SK-N-SH treated with all-trans-retinoic acid at 6 μM for 48 hours (cell line): ENCODE measurements around the gene DGKI.

Experiments
- BACH2 ChIP-seq: fragments of 250-450 bp; sonication (Bioruptor Pico); IDR thresholded peaks from 2 replicates; pipeline ENCODE4 v1.9.0; 2021; ENCODE audit warnings: mild to moderate bottlenecking, borderline replicate concordance
- CSDC2 ChIP-seq: fragments of 250-450 bp; sonication (Bioruptor Pico); IDR thresholded peaks from 2 replicates; pipeline ENCODE4 v1.5.0; 2020; ENCODE audit warnings: mild to moderate bottlenecking, moderate library complexity
- TOX ChIP-seq: fragments of 250-450 bp; sonication (Bioruptor Pico); IDR thresholded peaks from 2 replicates; pipeline ENCODE4 v1.8.0; 2021; ENCODE audit warnings: mild to moderate bottlenecking, moderate library complexity, borderline replicate concordance
- ZNF565 ChIP-seq: fragments of 450-650 bp; formaldehyde crosslinking; conservative IDR thresholded peaks from 2 replicates; pipeline ENCODE4 v1.5.0; 2020; ENCODE audit warnings: low read depth, mild to moderate bottlenecking, moderate library complexity
- ZNF70 ChIP-seq: fragments of 450-650 bp; formaldehyde crosslinking; IDR thresholded peaks from 2 replicates; pipeline ENCODE4 v1.5.0; 2020; ENCODE audit warnings: mild to moderate bottlenecking, moderate library complexity
- TF ChIP-seq, protein P1 (sequence below): fragments of 250-450 bp; sonication (Bioruptor Pico); IDR thresholded peaks from 2 replicates; pipeline ENCODE4 v1.8.0; 2020; ENCODE audit warnings: mild to moderate bottlenecking, moderate library complexity, borderline replicate concordance

DNA sequence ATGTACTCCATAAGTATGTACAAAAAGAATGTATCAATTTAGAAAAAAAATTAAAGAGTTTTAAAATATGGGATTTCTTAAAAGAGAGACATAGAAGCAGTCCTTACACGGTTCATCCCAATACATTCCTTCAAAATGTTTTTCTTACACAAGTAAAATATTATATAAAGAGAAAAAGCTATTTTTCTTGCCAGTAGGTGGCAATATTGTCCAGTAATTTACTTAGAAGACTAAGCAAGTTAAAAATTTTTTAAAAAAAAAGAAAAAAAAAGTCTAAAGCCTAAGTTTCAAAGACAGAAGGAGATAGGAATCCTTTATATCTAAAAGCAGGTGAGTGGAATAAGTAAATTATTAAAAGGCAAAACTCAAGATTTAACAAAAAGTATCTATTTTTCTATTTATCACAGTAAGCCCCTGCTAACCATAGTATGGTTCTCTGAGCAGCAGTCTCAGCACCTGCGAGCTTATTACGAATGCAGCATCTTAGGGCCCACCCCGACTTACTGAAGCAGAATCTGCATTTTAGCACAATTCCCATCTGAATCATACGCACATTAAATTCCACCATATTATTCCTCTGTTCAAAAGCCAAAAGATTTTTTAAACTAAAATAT is 240.6 kb downstream of the DGKI start:
- TF ChIP-seq TOX (CRISPR knock-in tag) (no peak), BACH2 (CRISPR knock-in tag) (no peak), ZNF70 (CRISPR knock-in tag) (no peak), ZNF565 (CRISPR knock-in tag) (no peak), CSDC2 (no peak)
- TF ChIP-seq, protein P1, sequence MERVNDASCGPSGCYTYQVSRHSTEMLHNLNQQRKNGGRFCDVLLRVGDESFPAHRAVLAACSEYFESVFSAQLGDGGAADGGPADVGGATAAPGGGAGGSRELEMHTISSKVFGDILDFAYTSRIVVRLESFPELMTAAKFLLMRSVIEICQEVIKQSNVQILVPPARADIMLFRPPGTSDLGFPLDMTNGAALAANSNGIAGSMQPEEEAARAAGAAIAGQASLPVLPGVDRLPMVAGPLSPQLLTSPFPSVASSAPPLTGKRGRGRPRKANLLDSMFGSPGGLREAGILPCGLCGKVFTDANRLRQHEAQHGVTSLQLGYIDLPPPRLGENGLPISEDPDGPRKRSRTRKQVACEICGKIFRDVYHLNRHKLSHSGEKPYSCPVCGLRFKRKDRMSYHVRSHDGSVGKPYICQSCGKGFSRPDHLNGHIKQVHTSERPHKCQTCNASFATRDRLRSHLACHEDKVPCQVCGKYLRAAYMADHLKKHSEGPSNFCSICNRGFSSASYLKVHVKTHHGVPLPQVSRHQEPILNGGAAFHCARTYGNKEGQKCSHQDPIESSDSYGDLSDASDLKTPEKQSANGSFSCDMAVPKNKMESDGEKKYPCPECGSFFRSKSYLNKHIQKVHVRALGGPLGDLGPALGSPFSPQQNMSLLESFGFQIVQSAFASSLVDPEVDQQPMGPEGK (CRISPR knock-in tag): no peak
